BLaER1 treated with 17β-estradiol and CSF1 and Interleukin-3, amounts not matched to agents 10 nM and 100 nM (cell line): ENCODE data around the gene DLX2.
A peak's percentile ranks its signal among the peaks of the same experiment; 100 is the strongest.

Experiments
- H3K27ac ChIP-seq, 11 experiments: shearing (Covaris generic); formaldehyde crosslinking; 2 replicates each; pipeline ENCODE4 v1.8.1; 2022
- H3K27me3 ChIP-seq, 11 experiments: shearing (Covaris generic); formaldehyde crosslinking; 2 replicates each; pipeline ENCODE4 v1.8.1; 2022
- H3K36me3 ChIP-seq, 11 experiments: shearing (Covaris generic); formaldehyde crosslinking; 2 replicates each; pipeline ENCODE4 v1.8.1; 2022
- H3K4me1 ChIP-seq, 10 experiments: shearing (Covaris generic); formaldehyde crosslinking; 2 replicates each; pipeline ENCODE4 v1.8.1; 2022
- H3K4me2 ChIP-seq, 11 experiments: shearing (Covaris generic); formaldehyde crosslinking; 2 replicates each; pipeline ENCODE4 v1.8.1; 2022
- H3K4me3 ChIP-seq, 10 experiments: shearing (Covaris generic); formaldehyde crosslinking; 2 replicates each; pipeline ENCODE4 v1.8.1; 2022
- H3K9ac ChIP-seq, 11 experiments: shearing (Covaris generic); formaldehyde crosslinking; 2 replicates each; pipeline ENCODE4 v1.8.1; 2022
- H3K9me3 ChIP-seq, 11 experiments: shearing (Covaris generic); formaldehyde crosslinking; replicated peaks in 1 of 11; 2 replicates each; pipeline ENCODE4 v1.8.1; 2022
- H4K20me1 ChIP-seq, 11 experiments: shearing (Covaris generic); formaldehyde crosslinking; 2 replicates each; pipeline ENCODE4 v1.8.1; 2022
- Cebpa-rat ChIP-seq, 11 experiments: shearing (Covaris generic); IDR thresholded peaks; 2 replicates each; pipeline ENCODE4 v1.8.1; 2022

DLX2 gene

GRCh38 chr2:172088245-172089004, 14.3 kb downstream of the DLX2 start:
- H3K27me3 ChIP-seq, result peaks cover 100% of the 10 kb centered on the region in 11 experiments
- peaks cover 0 to 98% (median 92%) of the 10 kb centered on the region in 11 experiments; a peak in 19 of 22 replicates for H4K20me1 ChIP-seq
- peaks cover 11 to 29% (median 17%) of the 10 kb centered on the region in 10 experiments; a peak in 19 of 20 replicates for H3K4me1 ChIP-seq
- TF ChIP-seq Cebpa-rat (IDR thresholded peaks at IDR 0.05), result no peak
- H3K9ac ChIP-seq, result no peak overlapping the region
- no peaks in the 10 kb centered on the region for H3K36me3 ChIP-seq
- no peak overlapping the region for H3K4me2 ChIP-seq
- H3K4me3 ChIP-seq, result no peak overlapping the region
- peaks cover 9 to 31% (median 18%) of the 10 kb centered on the region in 11 experiments; a peak in 21 of 22 replicates for H3K9me3 ChIP-seq
- no peak overlapping the region for H3K27ac ChIP-seq

- H3K27ac ChIP-seq, result no peak overlapping the region
- peaks cover 9 to 31% (median 18%) of the 10 kb centered on the region in 11 experiments; a peak in 21 of 22 replicates for H3K9me3 ChIP-seq
- peaks cover 12 to 33% (median 18%) of the 10 kb centered on the region in 10 experiments for H3K4me1 ChIP-seq
- H3K36me3 ChIP-seq, result no peaks in the 10 kb centered on the region
- H3K27me3 ChIP-seq, result peaks cover 100% of the 10 kb centered on the region in 11 experiments
- H3K4me2 ChIP-seq, result no peak overlapping the region
- H3K9ac ChIP-seq, result no peak overlapping the region
- H4K20me1 ChIP-seq, result peaks cover 0 to 98% (median 92%) of the 10 kb centered on the region in 11 experiments; a peak in 19 of 22 replicates
- no peak for TF ChIP-seq Cebpa-rat (IDR thresholded peaks at IDR 0.05)
- H3K4me3 ChIP-seq, result 0 out of 20 replicates have a peak overlapping the region, but pooled peaks of 1 of the 10 experiments have one; percentile 6
These were observed 14.9 kb downstream of the DLX2 start for GRCh38 chr2:172087780-172088244.

- Histone ChIP-seq H3K27me3 (peaks cover 100% of the 10 kb centered on the region in 11 experiments), H3K9me3 (peaks cover 9 to 31% (median 18%) of the 10 kb centered on the region in 11 experiments; a peak in 21 of 22 replicates), H3K27ac (no peak overlapping the region), H3K4me1 (peaks cover 12 to 38% (median 20%) of the 10 kb centered on the region in 10 experiments), H3K4me3 (0 out of 20 replicates have a peak overlapping the region, but pooled peaks of 1 of the 10 experiments have one; percentile 6), H4K20me1 (peaks cover 0 to 98% (median 92%) of the 10 kb centered on the region in 11 experiments; a peak in 19 of 22 replicates), H3K36me3 (no peaks in the 10 kb centered on the region), H3K9ac (no peak overlapping the region), H3K4me2 (no peak overlapping the region)
- no peak for TF ChIP-seq Cebpa-rat (IDR thresholded peaks at IDR 0.05)
These were observed 15.4 kb downstream of the DLX2 start for GRCh38 chr2:172087207-172087779.

- no peak overlapping the region for H3K27ac ChIP-seq
- H3K4me2 ChIP-seq, result peak overlapping the region in 4 of 11 experiments; percentile 2 to 16 (median 8); a peak in 4 of 22 replicates
- peak overlapping the region in 1 of 10 experiments; percentile 6; a peak in 1 of 20 replicates for H3K4me3 ChIP-seq
- peaks cover 100% of the 10 kb centered on the region in 11 experiments for H3K27me3 ChIP-seq
- H3K9ac ChIP-seq, result no peak overlapping the region
- H3K36me3 ChIP-seq, result no peaks in the 10 kb centered on the region
- peaks cover 9 to 35% (median 19%) of the 10 kb centered on the region in 11 experiments; a peak in 21 of 22 replicates for H3K9me3 ChIP-seq
- TF ChIP-seq Cebpa-rat (IDR thresholded peaks at IDR 0.05), result no peak
- H3K4me1 ChIP-seq, result peaks cover 12 to 38% (median 20%) of the 10 kb centered on the region in 10 experiments
- peaks cover 0 to 98% (median 92%) of the 10 kb centered on the region in 11 experiments; a peak in 19 of 22 replicates for H4K20me1 ChIP-seq
These were observed 16.2 kb downstream of the DLX2 start for GRCh38 chr2:172086241-172087206.

- Histone ChIP-seq H4K20me1 (peaks cover 0 to 100% (median 99%) of the 10 kb centered on the region in 11 experiments; a peak in 19 of 22 replicates), H3K27ac (peak within 1 kb of the TSS in 1 of 11 experiments; percentile 15; a peak in 1 of 22 replicates), H3K9ac (peak within 1 kb of the TSS in 6 of 11 experiments; percentile 19 to 49 (median 34); a peak in 6 of 22 replicates), H3K4me1 (peaks cover 12 to 38% (median 20%) of the 10 kb centered on the region in 10 experiments), H3K27me3 (peaks cover 100% of the 10 kb centered on the region in 11 experiments), H3K9me3 (peaks cover 9 to 43% (median 22%) of the 10 kb centered on the region in 11 experiments; a peak in 21 of 22 replicates), H3K36me3 (no peaks in the 10 kb centered on the region), H3K4me2 (peak within 1 kb of the TSS; percentile 83 to 100 (median 92)), H3K4me3 (peak within 1 kb of the TSS; percentile 47 to 73 (median 56))
- no peak for TF ChIP-seq Cebpa-rat (IDR thresholded peaks at IDR 0.05)
These were observed 17.1 kb downstream of the DLX2 start, which contains the start of gene DLX1 for GRCh38 chr2:172085460-172086159. Gene DLX1, plus strand, starts transcription at chr2:172085507. Its CDS starts 171 bp downstream, at chr2:172085678.

DNA sequence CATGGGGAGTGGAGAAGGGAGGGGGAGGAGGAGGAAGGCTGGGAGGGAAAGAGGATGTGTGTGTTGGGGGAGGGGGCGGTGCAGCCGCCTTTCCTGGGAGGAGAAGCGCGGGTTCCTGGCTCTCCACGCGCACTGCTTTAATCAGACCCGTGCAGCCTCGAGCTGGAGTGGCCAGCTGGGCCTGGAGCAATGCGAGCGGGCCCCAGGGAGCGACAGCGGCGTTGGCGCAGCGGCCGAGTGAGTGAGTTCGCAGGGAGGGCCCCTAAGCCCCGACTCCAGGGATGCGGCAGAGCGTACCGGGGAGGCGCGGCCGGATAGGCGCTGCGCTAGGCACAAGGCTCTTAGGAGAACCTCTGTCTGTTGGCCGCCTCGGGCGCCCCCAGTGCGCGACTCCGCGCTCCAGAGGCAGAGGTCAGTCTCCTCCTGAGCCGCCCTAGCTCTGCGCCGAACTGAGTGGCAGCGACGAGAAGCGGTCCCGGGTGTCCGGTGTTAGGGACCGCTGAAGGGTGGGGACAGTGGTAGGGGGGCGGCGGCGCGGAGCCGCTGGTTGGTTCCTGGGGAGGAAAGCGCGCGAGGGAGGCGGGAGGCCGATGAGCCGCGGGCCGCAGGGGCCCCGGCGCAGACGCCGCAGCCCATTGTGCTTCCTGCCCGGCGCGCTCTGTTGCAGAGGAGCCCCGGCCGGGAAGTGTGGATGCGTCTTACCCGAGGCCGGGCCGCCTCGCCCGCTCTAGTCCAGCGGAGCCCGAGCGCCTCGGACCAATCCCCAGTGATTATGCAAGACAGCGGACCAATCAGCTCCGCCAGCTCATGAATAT, 17.8 kb downstream of the DLX2 start:
- H3K4me1 ChIP-seq, result peaks cover 12 to 44% (median 22%) of the 10 kb centered on the region in 10 experiments

GRCh38 chr2:172084395-172084644, 18.4 kb downstream of the DLX2 start:
- peak overlapping the region; percentile 83 to 100 (median 92) for H3K4me2 ChIP-seq
- H3K36me3 ChIP-seq, result no peaks in the 10 kb centered on the region
- no peak overlapping the region for H3K27ac ChIP-seq
- peaks cover 0 to 100% (median 95%) of the 10 kb centered on the region in 11 experiments; a peak in 19 of 22 replicates for H4K20me1 ChIP-seq
- H3K4me3 ChIP-seq, result peak overlapping the region; percentile 47 to 73 (median 56); a peak in 19 of 20 replicates
- peaks cover 100% of the 10 kb centered on the region in 11 experiments for H3K27me3 ChIP-seq
- peaks cover 9 to 52% (median 24%) of the 10 kb centered on the region in 11 experiments; a peak in 21 of 22 replicates for H3K9me3 ChIP-seq
- peaks cover 12 to 45% (median 22%) of the 10 kb centered on the region in 10 experiments for H3K4me1 ChIP-seq
- TF ChIP-seq Cebpa-rat (IDR thresholded peaks at IDR 0.05), result no peak
- H3K9ac ChIP-seq, result peak overlapping the region in 3 of 11 experiments; percentile 19 to 49 (median 37); a peak in 1 of 22 replicates

More for the DNA sequence above, 17.8 kb downstream of the DLX2 start:
- Histone ChIP-seq H3K36me3 (no peaks in the 10 kb centered on the region), H3K27me3 (peaks cover 100% of the 10 kb centered on the region in 11 experiments), H4K20me1 (peaks cover 0 to 100% (median 99%) of the 10 kb centered on the region in 11 experiments; a peak in 19 of 22 replicates), H3K9ac (peak overlapping the region in 6 of 11 experiments; percentile 19 to 49 (median 34); a peak in 6 of 22 replicates), H3K9me3 (peaks cover 9 to 51% (median 24%) of the 10 kb centered on the region in 11 experiments; a peak in 21 of 22 replicates), H3K4me3 (peak overlapping the region; percentile 47 to 73 (median 56)), H3K4me2 (peak overlapping the region; percentile 83 to 100 (median 92)), H3K27ac (peak overlapping the region in 1 of 11 experiments; percentile 15; a peak in 1 of 22 replicates)
- peak in 7 of 11 experiments; percentile 14 to 77 (median 56); a peak in 9 of 22 replicates for TF ChIP-seq Cebpa-rat (IDR thresholded peaks at IDR 0.05)
